HEK293T (cell line): ENCODE measurements around the gene CYP46A1.

Source experiments
- FOXM1 ChIP-seq: fragments of 450-650 bp; IDR thresholded peaks from 2 replicates; pipeline ENCODE4 v1.6.1; 2017; ENCODE audit warnings: mild to moderate bottlenecking, borderline replicate concordance
- PKNOX1 ChIP-seq: fragments of 450-650 bp; IDR thresholded peaks from 2 replicates; pipeline ENCODE4 v1.6.1; 2016

- no peak for TF ChIP-seq PKNOX1
- no peak for TF ChIP-seq FOXM1
Measured at GRCh38 chr14:99679996-99680395, 4.1 kb upstream of the CYP46A1 start.
